GM18858 (cell line): ENCODE measurements around the gene TBC1D25.

Source experiments
- ATAC-seq: cut with Tn5 transposase; IDR thresholded peaks from one replicate; pipeline ENCODE4 v1.9.1; 2021; ENCODE audit not compliant: unreplicated experiment

TBC1D25 gene

GRCh38 chrX:48598614-48599013 lies 59.1 kb downstream of the TBC1D25 start:
- ATAC-seq: no peak

- no peak for ATAC-seq
These were observed 59.8 kb downstream of the TBC1D25 start for GRCh38 chrX:48599341-48599740.

GRCh38 chrX:48600226-48600625 lies 60.7 kb downstream of the TBC1D25 start:
- ATAC-seq: no peak

- no peak for ATAC-seq
These were observed 62.4 kb downstream of the TBC1D25 start for GRCh38 chrX:48601741-48602394.

GRCh38 chrX:48604701-48605100 lies 65.2 kb downstream of the TBC1D25 start:
- no peak for ATAC-seq

- ATAC-seq: no peak
These were observed 66.6 kb downstream of the TBC1D25 start for GRCh38 chrX:48606091-48606490.

- ATAC-seq: no peak
These were observed 72.2 kb downstream of the TBC1D25 start for GRCh38 chrX:48611703-48612102.
